ENCODE results near the gene MTHFD1L. TPM values are rescaled to one million over a fixed set of nuclear protein-coding genes. Genes with fewer than 3 reads are reported as not detected.
A peak's percentile ranks its signal among the peaks of the same experiment; 100 is the strongest.

MTHFD1L gene
- total and polyA plus RNA-seq, 2 donors (not counting 3 experiments of a cell fraction or from before 2014, with no cell fraction given) = 40.2 to 120 TPM

DNA sequence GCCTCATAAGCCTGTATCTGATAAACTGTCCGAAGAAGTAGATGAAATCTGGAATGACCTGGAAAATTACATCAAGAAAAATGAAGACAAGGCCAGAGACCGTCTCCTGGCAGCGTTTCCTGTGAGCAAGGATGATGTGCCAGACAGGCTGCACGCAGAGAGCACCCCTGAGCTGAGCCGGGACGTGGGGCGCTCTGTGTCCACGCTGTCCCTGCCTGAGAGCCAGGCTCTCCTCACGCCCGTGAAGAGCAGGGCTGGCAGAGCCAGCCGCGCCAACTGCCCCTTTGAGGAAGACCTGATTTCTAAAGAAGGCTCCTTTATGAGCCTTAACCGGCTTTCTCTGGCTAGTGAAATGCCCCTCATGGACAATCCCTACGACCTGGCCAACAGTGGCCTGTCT lies 33.9 kb upstream of the MTHFD1L start:
- H3K4me2 ChIP-seq (ENCODE audit: insufficient read depth, low read length) = no peak overlapping the region
- DNase-seq (ENCODE audit: low read depth, low spot score) (no peak), FAIRE-seq (no peak)
- H3K4me3 ChIP-seq (replicated peaks in 1 of 3; ENCODE audit: insufficient read depth in 1 of 3, low read depth in 1 of 3, low read length in 3 of 3) = no peak overlapping the region
- no peak overlapping the region for H3K27ac ChIP-seq (ENCODE audit: insufficient read depth, low read depth, low read length)
- CTCF ChIA-PET = interaction anchor here (0.6 to 1.0 kb wide), 2 partner anchors 14 to 558 kb away, joined by 3 to 4 read pairs; no protein-coding TSS in a partner anchor
- H3K9ac ChIP-seq (replicated peaks; ENCODE audit: extremely low read depth, insufficient read depth, low read length) = no peak overlapping the region
- TF ChIP-seq, protein P1, sequence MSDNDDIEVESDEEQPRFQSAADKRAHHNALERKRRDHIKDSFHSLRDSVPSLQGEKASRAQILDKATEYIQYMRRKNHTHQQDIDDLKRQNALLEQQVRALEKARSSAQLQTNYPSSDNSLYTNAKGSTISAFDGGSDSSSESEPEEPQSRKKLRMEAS (IDR thresholded peaks at IDR 0.05; ENCODE audit: insufficient read depth, insufficient read length) = no peak
- TF ChIP-seq GATA2 (IDR thresholded peaks at IDR 0.05; ENCODE audit: insufficient read depth, insufficient read length, low read depth, low read length) = no peak
- no peak for TF ChIP-seq FOS (IDR thresholded peaks at IDR 0.05; ENCODE audit: borderline replicate concordance, insufficient read depth, low read length)
- TF ChIP-seq POLR2A (IDR thresholded peaks at IDR 0.05; ENCODE audit: low read depth, low read length) = no peak
- no peak for TF ChIP-seq MYC (IDR thresholded peaks at IDR 0.05; ENCODE audit: low read depth, low read length)
- TF ChIP-seq, protein P2, sequence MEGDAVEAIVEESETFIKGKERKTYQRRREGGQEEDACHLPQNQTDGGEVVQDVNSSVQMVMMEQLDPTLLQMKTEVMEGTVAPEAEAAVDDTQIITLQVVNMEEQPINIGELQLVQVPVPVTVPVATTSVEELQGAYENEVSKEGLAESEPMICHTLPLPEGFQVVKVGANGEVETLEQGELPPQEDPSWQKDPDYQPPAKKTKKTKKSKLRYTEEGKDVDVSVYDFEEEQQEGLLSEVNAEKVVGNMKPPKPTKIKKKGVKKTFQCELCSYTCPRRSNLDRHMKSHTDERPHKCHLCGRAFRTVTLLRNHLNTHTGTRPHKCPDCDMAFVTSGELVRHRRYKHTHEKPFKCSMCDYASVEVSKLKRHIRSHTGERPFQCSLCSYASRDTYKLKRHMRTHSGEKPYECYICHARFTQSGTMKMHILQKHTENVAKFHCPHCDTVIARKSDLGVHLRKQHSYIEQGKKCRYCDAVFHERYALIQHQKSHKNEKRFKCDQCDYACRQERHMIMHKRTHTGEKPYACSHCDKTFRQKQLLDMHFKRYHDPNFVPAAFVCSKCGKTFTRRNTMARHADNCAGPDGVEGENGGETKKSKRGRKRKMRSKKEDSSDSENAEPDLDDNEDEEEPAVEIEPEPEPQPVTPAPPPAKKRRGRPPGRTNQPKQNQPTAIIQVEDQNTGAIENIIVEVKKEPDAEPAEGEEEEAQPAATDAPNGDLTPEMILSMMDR (IDR thresholded peaks at IDR 0.05; ENCODE audit: extremely low read depth in 1 of 2, insufficient read depth in 1 of 2, low read depth in 1 of 2, low read length in 2 of 2) = no peak
- TF ChIP-seq JUN (IDR thresholded peaks at IDR 0.05; ENCODE audit: borderline replicate concordance, insufficient read depth, insufficient read length, low read depth) = no peak
- no peak for TF ChIP-seq EZH2 (IDR thresholded peaks at IDR 0.05; ENCODE audit: borderline replicate concordance, low read depth, low read length, severe bottlenecking)
- no peak for TF ChIP-seq POLR2AphosphoS5 (IDR thresholded peaks at IDR 0.05; ENCODE audit: insufficient read depth, low read depth, low read length)
- POLR2A ChIA-PET = no interaction called here
- dilution Hi-C loops (cut with MboI; ENCODE audit: extremely low pct_ligation_motif_present, low sequenced_read_pairs) = no loop called here
- no peaks in the 10 kb centered on the region for H3K27me3 ChIP-seq (ENCODE audit: control insufficient read depth in 2 of 2, insufficient read depth in 2 of 2, low read length in 2 of 2)
- no peaks in the 10 kb centered on the region for H4K20me1 ChIP-seq (replicated peaks; ENCODE audit: control insufficient read depth, extremely low read depth, insufficient read depth, low read length)
- H3K79me2 ChIP-seq (ENCODE audit: control insufficient read depth, insufficient read depth, low read length) = no peaks in the 10 kb centered on the region
- no peak overlapping the region for H2AFZ ChIP-seq (ENCODE audit: low read depth, low read length)
- H3K9me3 ChIP-seq (replicated peaks; ENCODE audit: control insufficient read depth, insufficient read depth, low read length) = no peaks in the 10 kb centered on the region
- H3K4me1 ChIP-seq (ENCODE audit: control insufficient read depth, extremely low read depth, insufficient read depth, low read length) = no peaks in the 10 kb centered on the region
- H3K36me3 ChIP-seq (ENCODE audit: control insufficient read depth in 2 of 2, extremely low read depth in 1 of 2, insufficient read depth in 2 of 2, low read length in 2 of 2) = no peaks in the 10 kb centered on the region
- BruUV-seq (replicated peaks) = TSS peak; percentile 13
- H3K9me1 ChIP-seq (replicated peaks; ENCODE audit: control insufficient read depth, extremely low read depth, insufficient read depth, low read length) = no peaks in the 10 kb centered on the region
- intact Hi-C loops (cut with micrococcal nuclease) = no loop called here
